Endothelial cell of umbilical vein (primary cell): ENCODE results near the gene HLA-B. TPM values are rescaled to one million over a fixed set of nuclear protein-coding genes. Genes with fewer than 3 reads are reported as not detected.
A peak's percentile ranks its signal among the peaks of the same experiment; 100 is the strongest.

Experiments
- BruUV-seq: library from RNA; stranded (reverse); fragments of 400-500 nt; replicated peaks from 2 replicates; lab custom pipeline; 2021; lab: Mats Ljungman, UMichigan
- CTCF ChIA-PET: fragments of 300-600, 350-600 bp; sonication (Branson Sonifier 250); formaldehyde crosslinking; loops from one replicate; lab custom pipeline; 2021; ENCODE audit warnings: antibody characterized with exemption, inconsistent platforms; lab: Charles Lee
- POLR2A ChIA-PET: fragments of 300-600, 350-600 bp; sonication (Branson Sonifier 250); formaldehyde crosslinking; loops from one replicate; lab custom pipeline; 2021; ENCODE audit warnings: antibody characterized with exemption, inconsistent platforms; lab: Charles Lee
- DNase-seq: peaks from one replicate; pipeline ENCODE4 v3.0.0-alpha.2; 2011; ENCODE audit warnings: low read depth, low spot score
- FAIRE-seq: peaks from 2 replicates; lab custom pipeline; 2011; peaks lifted over from hg19 to GRCh38; lab: Jason Lieb, UNC
- H2AFZ ChIP-seq: 2 replicates; pipeline ENCODE4 v1.6.0; 2012; ENCODE audit warnings: low read depth, low read length, control low read depth, inconsistent platforms
- H3K27ac ChIP-seq: 2 replicates; pipeline ENCODE4 v1.5.1; 2011; ENCODE audit warnings: low read depth, mild to moderate bottlenecking, control low read depth, low read length, moderate library complexity; ENCODE audit not compliant: insufficient read depth
- H3K27me3 ChIP-seq, 2 experiments: 2 replicates each; pipeline versions ENCODE4 v1.6.0 to v1.6.1; 2011; ENCODE audit warnings: low read length in 2 of 2, mixed read lengths in 1 of 2; ENCODE audit not compliant: control insufficient read depth in 2 of 2, insufficient read depth in 2 of 2
- H3K36me3 ChIP-seq, 2 experiments: 2 replicates in 1 of 2; 3 replicates in 1 of 2; pipeline ENCODE4 v1.5.1; 2011; ENCODE audit warnings: low read length in 2 of 2, mild to moderate bottlenecking in 1 of 2, moderate library complexity in 1 of 2; ENCODE audit not compliant: control insufficient read depth in 2 of 2, insufficient read depth in 2 of 2; ENCODE audit errors: extremely low read depth in 1 of 2
- H3K4me1 ChIP-seq: 3 replicates; pipeline ENCODE4 v1.5.1; 2011; ENCODE audit warnings: mild to moderate bottlenecking, low read length; ENCODE audit not compliant: control insufficient read depth, insufficient read depth; ENCODE audit errors: extremely low read depth
- H3K4me2 ChIP-seq: 2 replicates; pipeline ENCODE4 v1.6.1; 2011; ENCODE audit warnings: low read length, control low read depth, mixed read lengths; ENCODE audit not compliant: insufficient read depth
- H3K4me3 ChIP-seq, 3 experiments: fragments of 200-600 bp in 1 of 3; sonication (generic), shearing (Covaris generic) in 1 of 3; replicated peaks in 1 of 3; 2 replicates each; pipeline ENCODE4 v1.5.1; 2011 to 2016; ENCODE audit warnings: control low read depth in 3 of 3, low read length in 3 of 3, mild to moderate bottlenecking in 2 of 3, inconsistent platforms in 1 of 3, low read depth in 1 of 3, moderate library complexity in 1 of 3; ENCODE audit not compliant: insufficient read depth in 1 of 3
- H3K79me2 ChIP-seq: 2 replicates; pipeline ENCODE4 v1.6.0; 2012; ENCODE audit warnings: low read length, inconsistent platforms; ENCODE audit not compliant: control insufficient read depth, insufficient read depth
- H3K9ac ChIP-seq: replicated peaks from 2 replicates; pipeline ENCODE3; 2011; ENCODE audit warnings: low read length, control low read depth; ENCODE audit not compliant: insufficient read depth; ENCODE audit errors: extremely low read depth
- H3K9me1 ChIP-seq: replicated peaks from 3 replicates; pipeline ENCODE4 v1.6.0; 2011; ENCODE audit warnings: mild to moderate bottlenecking, low read length; ENCODE audit not compliant: control insufficient read depth, insufficient read depth; ENCODE audit errors: extremely low read depth
- H3K9me3 ChIP-seq: replicated peaks from 2 replicates; pipeline ENCODE4 v1.5.1; 2012; ENCODE audit warnings: low read length, inconsistent platforms; ENCODE audit not compliant: control insufficient read depth, insufficient read depth
- H4K20me1 ChIP-seq: replicated peaks from 2 replicates; pipeline ENCODE3; 2011; ENCODE audit warnings: mild to moderate bottlenecking, low read length; ENCODE audit not compliant: control insufficient read depth, insufficient read depth; ENCODE audit errors: extremely low read depth
- CTCF ChIP-seq, 2 donors: IDR thresholded peaks; 1 replicate in 1 of 2; 2 replicates in 1 of 2; pipeline ENCODE4 v1.5.1; 2011; ENCODE audit warnings: low read length in 2 of 2, mild to moderate bottlenecking in 2 of 2, moderate library complexity in 2 of 2, control low read depth in 1 of 2, inconsistent platforms in 1 of 2, low read depth in 1 of 2; ENCODE audit not compliant: insufficient read depth in 1 of 2; ENCODE audit errors: extremely low read depth in 1 of 2
- EZH2 ChIP-seq: IDR thresholded peaks from 2 replicates; pipeline ENCODE4 v1.6.1; 2012; ENCODE audit warnings: borderline replicate concordance, low read depth, mild to moderate bottlenecking, moderate library complexity, low read length, inconsistent platforms; ENCODE audit not compliant: severe bottlenecking
- FOS ChIP-seq: IDR thresholded peaks from 2 replicates; pipeline ENCODE4 v1.6.1; 2011; ENCODE audit warnings: mild to moderate bottlenecking, low read length, moderate library complexity, borderline replicate concordance; ENCODE audit not compliant: insufficient read depth
- GATA2 ChIP-seq: IDR thresholded peaks from 2 replicates; pipeline ENCODE4 v1.7.0; 2011; ENCODE audit warnings: low read depth, mild to moderate bottlenecking, moderate library complexity, mixed read lengths, low read length; ENCODE audit not compliant: insufficient read length, insufficient read depth
- JUN ChIP-seq: IDR thresholded peaks from 2 replicates; pipeline ENCODE4 v1.6.1; 2011; ENCODE audit warnings: borderline replicate concordance, low read depth; ENCODE audit not compliant: insufficient read length, insufficient read depth
- MYC ChIP-seq: IDR thresholded peaks from one replicate; pipeline ENCODE4 v1.6.1; 2011; ENCODE audit warnings: mild to moderate bottlenecking, low read depth, low read length
- POLR2A ChIP-seq: IDR thresholded peaks from 2 replicates; pipeline ENCODE4 v1.6.1; 2012; ENCODE audit warnings: low read depth, mild to moderate bottlenecking, control low read depth, low read length
- POLR2AphosphoS5 ChIP-seq: IDR thresholded peaks from 2 replicates; pipeline ENCODE4 v1.6.1; 2012; ENCODE audit warnings: low read depth, mild to moderate bottlenecking, control low read depth, low read length, moderate library complexity; ENCODE audit not compliant: insufficient read depth
- dilution Hi-C: fragments of 300-500 bp; cut with MboI; formaldehyde crosslinking; loops from one replicate; pipeline ENCODE4 v1.15.0; 2019; ENCODE audit warnings: low sequenced_read_pairs; ENCODE audit not compliant: extremely low pct_ligation_motif_present
- intact Hi-C: fragments of 100-400 bp; cut with micrococcal nuclease; formaldehyde crosslinking; loops from one replicate; pipeline ENCODE4 v1.10.0; 2022
- polyA plus RNA-seq, 4 experiments: library from polyadenylated mRNA; depleted of rRNA in 3 of 4; stranded (reverse) in 3 of 4; unstranded in 1 of 4; fragments of >200 nt; gene quantifications; 2 replicates each; pipeline versions ENCODE4 v1.2.1 to v1.2.3, GENCODE V29; 2011 to 2012; ENCODE audit warnings: missing spikeins in 1 of 4
- total RNA-seq: library from RNA; stranded (reverse); gene quantifications from 2 replicates; pipeline ENCODE4 v1.2.3, GENCODE V29; 2021
- TF ChIP-seq, protein P1 (sequence below): IDR thresholded peaks from 2 replicates; pipeline ENCODE4 v1.6.1; 2011; ENCODE audit not compliant: insufficient read depth, insufficient read length

The HLA-B gene
- total and polyA plus RNA-seq, 2 donors (not counting 3 experiments of a cell fraction or from before 2014, with no cell fraction given): 119 to 126 TPM

DNA sequence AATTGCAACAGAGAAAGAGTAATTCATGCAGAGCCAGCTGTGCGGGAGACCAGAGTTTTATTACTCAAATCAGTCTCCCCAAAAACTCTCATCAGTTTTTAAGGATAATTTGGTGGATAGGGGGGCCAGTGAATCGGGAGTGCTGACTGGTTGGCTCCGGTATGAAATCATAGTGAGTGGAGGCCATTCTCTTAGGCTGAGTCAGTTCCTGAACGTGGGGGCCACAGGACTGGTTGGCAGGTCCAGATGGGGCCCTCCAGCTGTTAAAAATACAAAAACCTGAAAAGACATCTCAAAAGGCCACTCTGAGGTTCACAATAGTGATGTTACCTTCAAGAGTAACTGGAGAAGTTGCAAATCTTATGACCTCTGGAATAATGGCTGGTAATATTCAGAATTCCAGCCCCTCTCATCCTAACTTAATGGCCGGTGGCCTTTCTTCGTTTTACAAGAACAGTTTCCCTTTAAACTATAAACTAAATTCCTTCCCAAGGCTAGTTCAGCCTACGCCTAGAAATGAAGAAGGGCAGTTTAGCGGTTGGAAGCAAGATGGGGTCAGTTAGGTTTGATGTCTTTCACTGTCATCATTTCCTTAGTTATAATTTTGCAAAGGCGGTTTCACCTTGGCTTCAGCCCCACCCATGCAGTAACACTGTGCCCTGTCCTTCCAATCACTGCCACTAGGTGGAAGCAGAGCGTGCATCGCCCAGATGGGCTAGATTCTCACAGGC is 39.6 kb upstream of the HLA-B start:
- TF ChIP-seq FOS (peak; percentile 38), EZH2 (no peak), GATA2 (no peak), POLR2AphosphoS5 (peak; percentile 37), JUN (peak; percentile 37), MYC (no peak), CTCF (IDR thresholded peaks at IDR 0.05; ENCODE audit: extremely low read depth in 1 of 2, insufficient read depth in 1 of 2, low read depth in 1 of 2, low read length in 2 of 2) (peak; percentile 79 to 84), POLR2A (no peak)
- TF ChIP-seq, protein P1, sequence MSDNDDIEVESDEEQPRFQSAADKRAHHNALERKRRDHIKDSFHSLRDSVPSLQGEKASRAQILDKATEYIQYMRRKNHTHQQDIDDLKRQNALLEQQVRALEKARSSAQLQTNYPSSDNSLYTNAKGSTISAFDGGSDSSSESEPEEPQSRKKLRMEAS: no peak
- Histone ChIP-seq H3K36me3 (no peaks in the 10 kb centered on the region), H2AFZ (peak overlapping the region; percentile 51), H3K9me3 (no peaks in the 10 kb centered on the region), H3K9ac (peak overlapping the region; percentile 17), H3K4me2 (peak overlapping the region; percentile 84), H3K27me3 (no peaks in the 10 kb centered on the region), H3K4me3 (peak overlapping the region in 1 of 3 experiments; percentile 9), H4K20me1 (no peaks in the 10 kb centered on the region), H3K79me2 (peaks cover 9% of the 10 kb centered on the region), H3K4me1 (peaks cover 18% of the 10 kb centered on the region), H3K9me1 (no peaks in the 10 kb centered on the region), H3K27ac (peak overlapping the region; percentile 70)
- dilution Hi-C loops: no loop called here
- intact Hi-C loops: no loop called here
- ChIA-PET POLR2A (no interaction called here), CTCF (interaction anchor here (0.6 to 5.7 kb wide), 5 partner anchors 11 to 93 kb away, joined by 3 to 84 read pairs (median 3); no protein-coding TSS in a partner anchor)
- DNase-seq: peak; percentile 80
- no TSS peak for BruUV-seq
- peak; percentile 98 for FAIRE-seq
